ENCODE results near the gene SCN1A. TPM values are rescaled to one million over a fixed set of nuclear protein-coding genes. Genes with fewer than 3 reads are reported as not detected.
A peak's percentile ranks its signal among the peaks of the same experiment; 100 is the strongest.

SCN1A gene
- total and polyA plus RNA-seq, 2 of the 13 experiments (the other 11 are each of a cell fraction or from before 2014, with no cell fraction given) = 19.9 to 39.4 TPM

DNA sequence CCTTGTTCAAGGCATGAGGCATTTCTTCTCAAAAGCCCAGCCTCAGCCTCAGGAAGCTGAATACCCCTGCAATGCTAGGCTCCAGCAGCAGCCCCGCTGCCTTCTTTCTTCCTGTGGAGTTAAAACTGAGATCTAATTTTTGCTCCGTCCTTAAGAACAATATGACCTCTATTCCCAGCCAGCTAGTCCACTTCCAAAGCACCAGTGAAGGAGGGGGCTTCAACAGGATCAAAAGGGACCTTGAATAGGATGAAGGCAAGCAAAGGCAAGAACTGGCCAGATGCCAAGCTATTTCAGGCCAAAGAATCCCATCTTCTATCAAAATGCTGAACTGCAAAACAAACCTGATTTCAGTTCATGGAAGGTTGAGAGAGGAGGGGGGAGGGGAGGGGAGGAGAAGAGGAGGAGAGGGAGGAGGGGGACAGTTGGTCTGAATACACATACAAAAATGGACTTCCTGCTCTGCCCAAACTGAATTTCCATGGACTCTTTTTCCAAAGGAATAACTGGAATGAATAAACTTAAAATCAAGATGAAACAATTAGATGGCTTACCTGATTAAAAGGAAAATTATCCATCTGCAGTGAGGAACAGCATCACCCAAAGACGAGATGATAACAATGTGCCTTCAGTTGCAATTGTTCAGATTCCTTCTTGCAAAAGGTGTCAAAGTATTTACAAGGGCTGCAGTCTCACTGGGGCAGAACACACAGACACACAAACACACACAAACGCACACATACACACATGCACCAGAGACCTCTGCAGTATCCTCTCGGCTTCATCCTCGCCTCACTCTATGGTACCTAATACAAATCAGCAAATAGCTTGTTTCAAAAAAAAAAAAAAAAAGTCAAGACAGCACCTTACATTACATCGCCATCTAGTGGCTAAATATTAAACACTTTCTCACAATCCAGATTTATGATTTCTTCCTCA lies at the start of gene SCN1A (continued):
- TF ChIP-seq, protein P1, sequence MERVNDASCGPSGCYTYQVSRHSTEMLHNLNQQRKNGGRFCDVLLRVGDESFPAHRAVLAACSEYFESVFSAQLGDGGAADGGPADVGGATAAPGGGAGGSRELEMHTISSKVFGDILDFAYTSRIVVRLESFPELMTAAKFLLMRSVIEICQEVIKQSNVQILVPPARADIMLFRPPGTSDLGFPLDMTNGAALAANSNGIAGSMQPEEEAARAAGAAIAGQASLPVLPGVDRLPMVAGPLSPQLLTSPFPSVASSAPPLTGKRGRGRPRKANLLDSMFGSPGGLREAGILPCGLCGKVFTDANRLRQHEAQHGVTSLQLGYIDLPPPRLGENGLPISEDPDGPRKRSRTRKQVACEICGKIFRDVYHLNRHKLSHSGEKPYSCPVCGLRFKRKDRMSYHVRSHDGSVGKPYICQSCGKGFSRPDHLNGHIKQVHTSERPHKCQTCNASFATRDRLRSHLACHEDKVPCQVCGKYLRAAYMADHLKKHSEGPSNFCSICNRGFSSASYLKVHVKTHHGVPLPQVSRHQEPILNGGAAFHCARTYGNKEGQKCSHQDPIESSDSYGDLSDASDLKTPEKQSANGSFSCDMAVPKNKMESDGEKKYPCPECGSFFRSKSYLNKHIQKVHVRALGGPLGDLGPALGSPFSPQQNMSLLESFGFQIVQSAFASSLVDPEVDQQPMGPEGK (CRISPR knock-in tag; IDR thresholded peaks at IDR 0.05) = peak; percentile 51; the same call in 1 of the 2 replicates
- TF ChIP-seq CEBPG (CRISPR knock-in tag; IDR thresholded peaks at IDR 0.05) (0 out of 2 replicates have a peak, but pooled peaks have one; percentile 2), ZNF138 (CRISPR knock-in tag; IDR thresholded peaks at IDR 0.05; ENCODE audit: low read depth) (0 out of 2 replicates have a peak, but pooled peaks have one; percentile 27), ZFY (CRISPR knock-in tag; IDR thresholded peaks at IDR 0.05) (0 out of 2 replicates have a peak, but pooled peaks have one; percentile 13)
- TF ChIP-seq, protein P2, sequence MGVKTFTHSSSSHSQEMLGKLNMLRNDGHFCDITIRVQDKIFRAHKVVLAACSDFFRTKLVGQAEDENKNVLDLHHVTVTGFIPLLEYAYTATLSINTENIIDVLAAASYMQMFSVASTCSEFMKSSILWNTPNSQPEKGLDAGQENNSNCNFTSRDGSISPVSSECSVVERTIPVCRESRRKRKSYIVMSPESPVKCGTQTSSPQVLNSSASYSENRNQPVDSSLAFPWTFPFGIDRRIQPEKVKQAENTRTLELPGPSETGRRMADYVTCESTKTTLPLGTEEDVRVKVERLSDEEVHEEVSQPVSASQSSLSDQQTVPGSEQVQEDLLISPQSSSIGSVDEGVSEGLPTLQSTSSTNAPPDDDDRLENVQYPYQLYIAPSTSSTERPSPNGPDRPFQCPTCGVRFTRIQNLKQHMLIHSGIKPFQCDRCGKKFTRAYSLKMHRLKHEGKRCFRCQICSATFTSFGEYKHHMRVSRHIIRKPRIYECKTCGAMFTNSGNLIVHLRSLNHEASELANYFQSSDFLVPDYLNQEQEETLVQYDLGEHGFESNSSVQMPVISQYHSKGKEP (CRISPR knock-in tag; IDR thresholded peaks at IDR 0.05) = no peak
- TF ChIP-seq, protein P3, sequence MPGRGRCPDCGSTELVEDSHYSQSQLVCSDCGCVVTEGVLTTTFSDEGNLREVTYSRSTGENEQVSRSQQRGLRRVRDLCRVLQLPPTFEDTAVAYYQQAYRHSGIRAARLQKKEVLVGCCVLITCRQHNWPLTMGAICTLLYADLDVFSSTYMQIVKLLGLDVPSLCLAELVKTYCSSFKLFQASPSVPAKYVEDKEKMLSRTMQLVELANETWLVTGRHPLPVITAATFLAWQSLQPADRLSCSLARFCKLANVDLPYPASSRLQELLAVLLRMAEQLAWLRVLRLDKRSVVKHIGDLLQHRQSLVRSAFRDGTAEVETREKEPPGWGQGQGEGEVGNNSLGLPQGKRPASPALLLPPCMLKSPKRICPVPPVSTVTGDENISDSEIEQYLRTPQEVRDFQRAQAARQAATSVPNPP (CRISPR knock-in tag; IDR thresholded peaks at IDR 0.05) = peak; percentile 27; the same call in 1 of the 2 replicates
- TF ChIP-seq, protein P4, sequence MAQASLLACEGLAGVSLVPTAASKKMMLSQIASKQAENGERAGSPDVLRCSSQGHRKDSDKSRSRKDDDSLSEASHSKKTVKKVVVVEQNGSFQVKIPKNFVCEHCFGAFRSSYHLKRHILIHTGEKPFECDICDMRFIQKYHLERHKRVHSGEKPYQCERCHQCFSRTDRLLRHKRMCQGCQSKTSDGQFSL (CRISPR knock-in tag; IDR thresholded peaks at IDR 0.05) = no peak
